Breast epithelium (tissue), 3 donors: ENCODE measurements around the gene FIZ1.

Experiments used
- POLR2A ChIP-seq: fragments of 450-650 bp; IDR thresholded peaks from one replicate; pipeline ENCODE4 v1.6.1; 2016; ENCODE audit warnings: antibody characterized with exemption, mild to moderate bottlenecking, moderate library complexity
- POLR2AphosphoS5 ChIP-seq, 3 donors: sonication (generic); formaldehyde crosslinking; IDR thresholded peaks; one replicate each; pipeline ENCODE4 v1.6.1; 2017; ENCODE audit warnings: antibody characterized with exemption in 3 of 3
- TF ChIP-seq, protein P1 (sequence below), 3 donors: fragments of 450-650 bp; IDR thresholded peaks; one replicate each; pipeline ENCODE4 v1.5.1; 2016 to 2017; ENCODE audit warnings: antibody characterized with exemption in 3 of 3, mild to moderate bottlenecking in 3 of 3, moderate library complexity in 3 of 3

DNA sequence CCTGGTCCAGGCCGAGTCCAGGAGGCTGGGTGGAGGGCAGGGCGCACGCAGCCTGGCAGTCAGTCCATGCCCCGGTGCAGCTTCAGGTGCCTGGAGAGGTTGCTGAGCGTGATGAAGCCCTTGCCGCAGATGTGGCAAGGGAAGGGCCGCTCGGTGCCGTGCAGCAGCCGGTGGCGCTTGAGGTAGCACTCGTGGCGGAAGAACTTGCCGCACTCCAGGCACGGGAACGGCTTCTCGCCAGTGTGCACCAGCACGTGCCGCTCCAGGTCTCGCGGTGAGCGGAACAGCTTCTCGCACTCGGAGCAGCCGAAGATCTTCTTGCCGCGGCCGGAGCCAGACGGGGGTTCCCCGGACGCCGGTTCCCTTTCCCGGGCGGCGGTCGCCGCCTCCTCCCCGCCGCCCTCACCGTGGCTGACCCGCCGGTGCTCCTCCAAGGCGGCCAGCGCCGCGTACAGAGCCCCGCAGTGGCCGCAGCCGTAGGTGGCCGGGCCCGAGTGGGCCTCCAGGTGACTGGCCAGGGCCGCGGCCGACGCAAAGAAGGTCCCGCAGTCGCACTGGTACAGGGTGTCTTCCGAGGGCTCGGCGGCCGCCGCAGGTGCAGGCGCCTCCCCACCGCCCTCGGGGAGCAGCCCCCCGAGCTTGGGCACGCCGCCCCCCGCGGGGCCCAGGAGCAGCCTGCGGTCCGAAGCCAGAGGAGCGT is 6.8 kb downstream of the FIZ1 start:
- TF ChIP-seq, protein P1, sequence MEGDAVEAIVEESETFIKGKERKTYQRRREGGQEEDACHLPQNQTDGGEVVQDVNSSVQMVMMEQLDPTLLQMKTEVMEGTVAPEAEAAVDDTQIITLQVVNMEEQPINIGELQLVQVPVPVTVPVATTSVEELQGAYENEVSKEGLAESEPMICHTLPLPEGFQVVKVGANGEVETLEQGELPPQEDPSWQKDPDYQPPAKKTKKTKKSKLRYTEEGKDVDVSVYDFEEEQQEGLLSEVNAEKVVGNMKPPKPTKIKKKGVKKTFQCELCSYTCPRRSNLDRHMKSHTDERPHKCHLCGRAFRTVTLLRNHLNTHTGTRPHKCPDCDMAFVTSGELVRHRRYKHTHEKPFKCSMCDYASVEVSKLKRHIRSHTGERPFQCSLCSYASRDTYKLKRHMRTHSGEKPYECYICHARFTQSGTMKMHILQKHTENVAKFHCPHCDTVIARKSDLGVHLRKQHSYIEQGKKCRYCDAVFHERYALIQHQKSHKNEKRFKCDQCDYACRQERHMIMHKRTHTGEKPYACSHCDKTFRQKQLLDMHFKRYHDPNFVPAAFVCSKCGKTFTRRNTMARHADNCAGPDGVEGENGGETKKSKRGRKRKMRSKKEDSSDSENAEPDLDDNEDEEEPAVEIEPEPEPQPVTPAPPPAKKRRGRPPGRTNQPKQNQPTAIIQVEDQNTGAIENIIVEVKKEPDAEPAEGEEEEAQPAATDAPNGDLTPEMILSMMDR (IDR thresholded peaks at IDR 0.05) = no peak
- TF ChIP-seq POLR2A = no peak
- TF ChIP-seq POLR2AphosphoS5 (IDR thresholded peaks at IDR 0.05) = no peak
